ENCODE results near the gene RNF220. TPM values are rescaled to one million over a fixed set of nuclear protein-coding genes. Genes with fewer than 3 reads are reported as not detected.

The RNF220 gene
- total RNA-seq, 1 experiment from 2014 or later: 60.9 TPM

GRCh38 chr1:44571712-44572571 lies 166.9 kb downstream of the RNF220 start:
- peak; percentile 23 for DNase-seq (ENCODE audit: extremely low read depth, low read depth)

GRCh38 chr1:44572572-44572879 lies 167.5 kb downstream of the RNF220 start:
- DNase-seq (ENCODE audit: extremely low read depth, low read depth): no peak

- no peak for DNase-seq (ENCODE audit: extremely low read depth, low read depth)
These were observed 170.3 kb downstream of the RNF220 start for GRCh38 chr1:44575396-44575795.

- DNase-seq (ENCODE audit: extremely low read depth, low read depth): no peak
These were observed 171.5 kb downstream of the RNF220 start for GRCh38 chr1:44576456-44577150.

- DNase-seq (ENCODE audit: extremely low read depth, low read depth): no peak
These were observed 176.2 kb downstream of the RNF220 start for GRCh38 chr1:44581205-44581604.

GRCh38 chr1:44584167-44584566 lies 179.1 kb downstream of the RNF220 start:
- DNase-seq (ENCODE audit: extremely low read depth, low read depth): no peak

GRCh38 chr1:44585315-44585920 lies 180.4 kb downstream of the RNF220 start:
- no peak for DNase-seq (ENCODE audit: extremely low read depth, low read depth)

- no peak for DNase-seq (ENCODE audit: extremely low read depth, low read depth)
These were observed 182.9 kb downstream of the RNF220 start for GRCh38 chr1:44587796-44588460.

GRCh38 chr1:44588551-44589210 lies 183.6 kb downstream of the RNF220 start:
- no peak for DNase-seq (ENCODE audit: extremely low read depth, low read depth)

GRCh38 chr1:44590475-44590874 lies 185.4 kb downstream of the RNF220 start:
- no peak for DNase-seq (ENCODE audit: extremely low read depth, low read depth)

GRCh38 chr1:44591381-44591780 lies 186.3 kb downstream of the RNF220 start:
- DNase-seq (ENCODE audit: extremely low read depth, low read depth): no peak

GRCh38 chr1:44592208-44593145 lies 187.4 kb downstream of the RNF220 start:
- no peak for DNase-seq (ENCODE audit: extremely low read depth, low read depth)

- DNase-seq (ENCODE audit: extremely low read depth, low read depth): no peak
These were observed 189.3 kb downstream of the RNF220 start for GRCh38 chr1:44594353-44594752.

- peak; percentile 51 for DNase-seq (ENCODE audit: extremely low read depth, low read depth)
These were observed 190.0 kb downstream of the RNF220 start for GRCh38 chr1:44594871-44595735.

GRCh38 chr1:44596511-44596910 lies 191.5 kb downstream of the RNF220 start:
- no peak for DNase-seq (ENCODE audit: extremely low read depth, low read depth)

GRCh38 chr1:44598167-44598566 lies 193.1 kb downstream of the RNF220 start:
- no peak for DNase-seq (ENCODE audit: extremely low read depth, low read depth)

- no peak for DNase-seq (ENCODE audit: extremely low read depth, low read depth)
These were observed 197.9 kb downstream of the RNF220 start for GRCh38 chr1:44602634-44603628.
